Measurements from ENCODE around the gene TBX3. TPM values are rescaled to one million over a fixed set of nuclear protein-coding genes. Genes with fewer than 3 reads are reported as not detected.

Gene TBX3
- total RNA-seq, 1 donor from 2014 or later = 2.0 TPM

GRCh38 chr12:114690267-114691135 lies 6.5 kb upstream of the TBX3 start:
- no peak for DNase-seq (ENCODE audit: low read depth)
- Histone ChIP-seq H3K4me2 (ENCODE audit: low read length) (no peak overlapping the region), H3K9me3 (ENCODE audit: insufficient read depth, low read depth, low read length) (no peaks in the 10 kb centered on the region), H2AFZ (ENCODE audit: low read depth, low read length) (no peak overlapping the region), H3K4me1 (ENCODE audit: insufficient read depth, low read length) (peaks cover 4% of the 10 kb centered on the region), H3K36me3 (ENCODE audit: insufficient read depth, low read length) (no peaks in the 10 kb centered on the region), H3K9ac (ENCODE audit: low read length) (no peak overlapping the region), H4K20me1 (ENCODE audit: insufficient read depth, low read length) (peaks cover 3% of the 10 kb centered on the region), H3K27ac (ENCODE audit: low read depth, low read length) (no peak overlapping the region), H3K79me2 (ENCODE audit: insufficient read depth, low read length) (no peaks in the 10 kb centered on the region), H3K4me3 (ENCODE audit: insufficient read depth, low read depth, low read length) (no peak overlapping the region), H3K27me3 (ENCODE audit: insufficient read depth, low read length) (peaks cover 96% of the 10 kb centered on the region)
- no peak for FAIRE-seq
- no peaks in the 10 kb centered on the region for H3K4me1 Mint-ChIP-seq (ENCODE audit: low read depth, unreplicated experiment)
- no peak overlapping the region for H3K4me3 Mint-ChIP-seq (ENCODE audit: unreplicated experiment)
- TF ChIP-seq CTCF (IDR thresholded peaks at IDR 0.05; ENCODE audit: insufficient read depth, low read depth, low read length) = no peak
- no peak overlapping the region for H3K27ac Mint-ChIP-seq (ENCODE audit: unreplicated experiment)
- no peaks in the 10 kb centered on the region for H3K36me3 Mint-ChIP-seq (ENCODE audit: low read depth, unreplicated experiment)
- H3K27me3 Mint-ChIP-seq (ENCODE audit: low read depth, unreplicated experiment) = peaks cover 96% of the 10 kb centered on the region
- H3K9me3 Mint-ChIP-seq (ENCODE audit: unreplicated experiment) = peaks cover 13% of the 10 kb centered on the region

GRCh38 chr12:114689075-114689994 lies 5.4 kb upstream of the TBX3 start:
- no peak for TF ChIP-seq EZH2 (IDR thresholded peaks at IDR 0.05; ENCODE audit: insufficient read depth, low read length)
- Histone ChIP-seq H4K20me1 (ENCODE audit: insufficient read depth, low read length) (peaks cover 3% of the 10 kb centered on the region), H3K4me1 (ENCODE audit: insufficient read depth, low read length) (peaks cover 14% of the 10 kb centered on the region), H3K4me3 (ENCODE audit: insufficient read depth, low read depth, low read length) (no peak overlapping the region), H3K36me3 (ENCODE audit: insufficient read depth, low read length) (no peaks in the 10 kb centered on the region), H3K9ac (ENCODE audit: low read length) (no peak overlapping the region), H3K9me3 (ENCODE audit: insufficient read depth, low read depth, low read length) (no peaks in the 10 kb centered on the region), H3K27ac (ENCODE audit: low read depth, low read length) (no peak overlapping the region), H3K79me2 (ENCODE audit: insufficient read depth, low read length) (no peaks in the 10 kb centered on the region), H2AFZ (ENCODE audit: low read depth, low read length) (no peak overlapping the region), H3K27me3 (ENCODE audit: insufficient read depth, low read length) (peaks cover 84% of the 10 kb centered on the region), H3K4me2 (ENCODE audit: low read length) (no peak overlapping the region)
- Mint-ChIP-seq H3K27me3 (ENCODE audit: low read depth, unreplicated experiment) (peaks cover 93% of the 10 kb centered on the region), H3K4me3 (ENCODE audit: unreplicated experiment) (no peak overlapping the region), H3K36me3 (ENCODE audit: low read depth, unreplicated experiment) (no peaks in the 10 kb centered on the region), H3K4me1 (ENCODE audit: low read depth, unreplicated experiment) (peaks cover 3% of the 10 kb centered on the region), H3K27ac (ENCODE audit: unreplicated experiment) (no peak overlapping the region), H3K9me3 (ENCODE audit: unreplicated experiment) (peaks cover 13% of the 10 kb centered on the region)
- DNase-seq (ENCODE audit: low read depth) (no peak), FAIRE-seq (no peak)

GRCh38 chr12:114688256-114688845 lies 4.4 kb upstream of the TBX3 start:
- Histone ChIP-seq H3K79me2 (ENCODE audit: insufficient read depth, low read length) (peaks cover 5% of the 10 kb centered on the region), H3K27ac (ENCODE audit: low read depth, low read length) (no peak overlapping the region), H3K9ac (ENCODE audit: low read length) (no peak overlapping the region), H3K4me1 (ENCODE audit: insufficient read depth, low read length) (peaks cover 14% of the 10 kb centered on the region), H3K27me3 (ENCODE audit: insufficient read depth, low read length) (peaks cover 74% of the 10 kb centered on the region), H3K4me3 (ENCODE audit: insufficient read depth, low read depth, low read length) (no peak overlapping the region), H2AFZ (ENCODE audit: low read depth, low read length) (no peak overlapping the region), H3K9me3 (ENCODE audit: insufficient read depth, low read depth, low read length) (no peaks in the 10 kb centered on the region), H4K20me1 (ENCODE audit: insufficient read depth, low read length) (peaks cover 3% of the 10 kb centered on the region), H3K36me3 (ENCODE audit: insufficient read depth, low read length) (no peaks in the 10 kb centered on the region), H3K4me2 (ENCODE audit: low read length) (no peak overlapping the region)
- DNase-seq (ENCODE audit: low read depth) = no peak
- TF ChIP-seq CTCF (IDR thresholded peaks at IDR 0.05; ENCODE audit: insufficient read depth, low read depth, low read length) (no peak), EZH2 (IDR thresholded peaks at IDR 0.05; ENCODE audit: insufficient read depth, low read length) (no peak)
- H3K36me3 Mint-ChIP-seq (ENCODE audit: low read depth, unreplicated experiment) = no peaks in the 10 kb centered on the region
- no peak for FAIRE-seq
- H3K9me3 Mint-ChIP-seq (ENCODE audit: unreplicated experiment) = peaks cover 16% of the 10 kb centered on the region
- H3K4me1 Mint-ChIP-seq (ENCODE audit: low read depth, unreplicated experiment) = peaks cover 3% of the 10 kb centered on the region
- no peak overlapping the region for H3K27ac Mint-ChIP-seq (ENCODE audit: unreplicated experiment)
- H3K4me3 Mint-ChIP-seq (ENCODE audit: unreplicated experiment) = no peak overlapping the region
- H3K27me3 Mint-ChIP-seq (ENCODE audit: low read depth, unreplicated experiment) = peaks cover 93% of the 10 kb centered on the region
